Activated CD8-positive, alpha-beta memory T cell treated with anti-CD3 and anti-CD28 coated beads, Interleukin-2, amount 10 ng/mL, durations not matched to agents 7 days and 5 days (primary cell): ENCODE data around the gene MPDU1. TPM values are rescaled to one million over a fixed set of nuclear protein-coding genes. Genes with fewer than 3 reads are reported as not detected.

Source experiments
- ATAC-seq: fragments of 150-1000 bp; cut with Tn5 transposase; one replicate; pipeline ENCODE4 v1.10.0; 2021; ENCODE audit warnings: moderate library complexity
- CTCF ChIA-PET: fragments of 350-600 bp; sonication (Branson Sonifier 250); formaldehyde crosslinking; loops from one replicate; lab custom pipeline; 2021; ENCODE audit warnings: antibody characterized with exemption; lab: Charles Lee
- DNase-seq: peaks from one replicate; pipeline ENCODE4 v3.0.0-alpha.2; 2020
- H3K27ac Mint-ChIP-seq: one replicate; pipeline ENCODE4 v1.8.0; 2021; ENCODE audit warnings: mild to moderate bottlenecking, mixed read lengths
- H3K27me3 Mint-ChIP-seq: one replicate; pipeline ENCODE4 v1.8.0; 2021; ENCODE audit warnings: mixed read lengths
- H3K36me3 Mint-ChIP-seq: one replicate; pipeline ENCODE4 v1.8.0; 2021; ENCODE audit warnings: mild to moderate bottlenecking, mixed read lengths
- H3K4me1 Mint-ChIP-seq: one replicate; pipeline ENCODE4 v1.8.0; 2021; ENCODE audit warnings: mixed read lengths
- H3K4me3 Mint-ChIP-seq: one replicate; pipeline ENCODE4 v1.8.0; 2021; ENCODE audit warnings: mild to moderate bottlenecking, moderate library complexity, mixed read lengths
- H3K9me3 Mint-ChIP-seq: one replicate; pipeline ENCODE4 v1.8.0; 2022; ENCODE audit warnings: low read depth, mixed read lengths
- total RNA-seq, 2 experiments: library from RNA; stranded (reverse); gene quantifications; one replicate each; pipeline ENCODE4 v1.2.3, GENCODE V29; 2021

The MPDU1 gene
- total RNA-seq, result 10 to 100 TPM; 57.6 to 76.9 TPM

DNA sequence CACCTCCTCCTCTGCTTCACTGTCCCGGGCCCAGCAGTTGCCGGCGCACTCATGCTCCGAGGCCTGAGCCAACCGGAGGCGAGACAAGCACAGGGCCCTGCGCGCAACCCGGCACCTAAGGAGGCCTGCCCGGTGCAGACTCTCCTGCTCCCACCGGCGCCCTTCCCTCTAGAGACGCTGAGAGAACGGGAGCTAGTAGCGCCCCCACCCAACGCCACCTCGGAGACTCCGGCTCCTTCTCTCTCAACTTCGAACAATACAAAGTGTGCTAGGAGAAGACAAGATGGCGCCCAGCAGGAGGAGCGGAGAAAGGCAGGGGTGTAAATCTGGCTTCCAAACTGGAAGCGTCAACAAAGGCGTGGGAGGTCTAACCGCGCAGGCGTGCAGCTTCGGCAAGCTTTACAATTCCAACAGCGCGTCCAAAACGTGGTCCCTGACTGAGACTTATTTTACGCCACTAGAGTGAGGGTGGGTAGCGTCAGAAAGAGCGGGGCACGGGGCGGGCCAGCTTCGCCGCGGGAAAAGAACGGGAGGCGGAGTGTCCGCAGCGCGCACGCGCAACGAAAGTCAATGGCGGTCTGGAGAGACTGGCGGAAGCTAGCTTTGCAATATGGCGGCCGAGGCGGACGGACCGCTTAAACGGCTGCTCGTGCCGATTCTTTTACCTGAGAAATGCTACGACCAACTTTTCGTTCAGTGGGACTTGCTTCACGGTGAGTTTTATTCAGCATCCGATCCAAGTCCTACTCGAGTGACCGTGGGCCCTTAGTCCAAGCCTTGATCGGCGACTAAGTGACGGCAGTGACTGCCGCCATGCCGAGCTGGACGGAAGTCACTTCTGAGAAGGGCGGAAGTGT is at the start of gene MPDU1:
Gene MPDU1, plus strand, starts transcription at position 600 of the 857 bp plus-strand sequence. Its CDS starts 11 bp downstream, at position 611.
- H3K36me3 Mint-ChIP-seq, result peaks cover 33% of the 10 kb centered on the region
- DNase-seq, result peak; percentile 97
- peak; percentile 81 for ATAC-seq
- CTCF ChIA-PET, result interaction anchor here (0.8 to 9.7 kb wide), 12 partner anchors 8 to 147 kb away, joined by 3 to 81 read pairs (median 4); partner anchors contain the start of genes ATP1B2, FXR2, SENP3 and TP53
- no peaks in the 10 kb centered on the region for H3K27me3 Mint-ChIP-seq
- H3K9me3 Mint-ChIP-seq, result no peaks in the 10 kb centered on the region
- peak within 1 kb of the TSS; percentile 84 for H3K4me3 Mint-ChIP-seq
- peaks cover 62% of the 10 kb centered on the region for H3K4me1 Mint-ChIP-seq
- peak within 1 kb of the TSS; percentile 99 for H3K27ac Mint-ChIP-seq

DNA sequence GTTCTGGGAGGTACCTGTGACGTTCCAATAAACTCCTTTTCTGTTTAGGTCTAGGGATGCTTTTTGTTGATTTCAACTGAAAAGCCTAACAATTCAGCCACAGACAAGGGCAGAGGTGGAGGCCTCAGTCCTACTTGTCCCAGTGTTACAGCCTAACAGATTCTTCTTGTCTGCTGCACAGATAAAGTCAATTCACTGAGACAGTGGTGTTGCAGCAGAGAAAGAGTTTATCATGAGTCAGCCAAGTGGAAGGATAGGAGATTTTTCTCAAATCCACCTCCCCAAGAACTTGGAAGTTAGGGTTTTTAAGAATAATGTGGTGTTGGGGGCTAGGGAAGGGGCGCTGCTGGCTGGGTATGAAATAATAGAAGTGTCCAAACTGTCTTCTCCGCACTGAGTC is 45.6 kb upstream of the MPDU1 start:
- H3K4me3 Mint-ChIP-seq, result no peak overlapping the region
- ATAC-seq, result no peak
- peaks cover 7% of the 10 kb centered on the region for H3K36me3 Mint-ChIP-seq
- H3K27me3 Mint-ChIP-seq, result no peaks in the 10 kb centered on the region
- CTCF ChIA-PET, result interaction anchor here (1.0 kb wide), 1 partner anchor 51 kb away, joined by 3 read pairs; no protein-coding TSS in a partner anchor
- no peaks in the 10 kb centered on the region for H3K4me1 Mint-ChIP-seq
- peaks cover 7% of the 10 kb centered on the region for H3K9me3 Mint-ChIP-seq
- no peak for DNase-seq
- no peak overlapping the region for H3K27ac Mint-ChIP-seq

DNA sequence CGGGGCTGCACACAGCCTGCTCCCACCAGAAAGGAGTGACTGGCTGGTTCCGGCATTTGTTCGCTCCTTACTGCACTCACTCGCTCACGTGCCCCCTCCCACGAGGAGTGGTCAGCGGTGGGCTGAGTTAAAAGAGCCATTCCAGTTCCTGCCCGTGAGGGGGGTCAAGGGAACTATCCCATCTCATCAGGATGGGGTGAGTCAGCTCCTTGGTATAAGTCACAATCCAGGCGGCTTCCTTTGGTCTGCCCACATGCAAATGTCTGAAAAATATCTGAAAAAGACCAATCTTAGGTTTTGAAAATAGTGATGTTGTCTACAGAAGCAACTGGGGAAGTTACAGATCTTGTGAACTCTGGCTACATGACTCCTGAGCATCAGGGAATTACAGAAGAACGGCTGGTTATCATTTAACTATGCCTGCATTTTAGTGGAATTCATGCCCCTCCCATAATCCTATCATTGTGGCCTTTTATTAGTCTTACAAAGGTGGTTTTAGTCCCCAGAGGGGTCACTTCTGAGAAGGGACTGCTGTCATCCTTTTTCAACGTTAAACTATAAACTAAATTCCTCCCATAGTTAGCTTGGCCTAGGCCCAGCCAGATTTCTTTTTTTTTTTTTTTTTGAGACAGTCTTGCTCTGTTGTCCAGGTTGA is 44.6 kb upstream of the MPDU1 start:
- H3K4me1 Mint-ChIP-seq, result no peaks in the 10 kb centered on the region
- peaks cover 7% of the 10 kb centered on the region for H3K9me3 Mint-ChIP-seq
- no peak for DNase-seq
- peaks cover 7% of the 10 kb centered on the region for H3K36me3 Mint-ChIP-seq
- no peak for ATAC-seq
- no peak overlapping the region for H3K27ac Mint-ChIP-seq
- no peak overlapping the region for H3K4me3 Mint-ChIP-seq
- CTCF ChIA-PET, result interaction anchor here (1.1 to 1.8 kb wide), 3 partner anchors 13 to 26 kb away, joined by 3 to 6 read pairs (median 3); no protein-coding TSS in a partner anchor
- peaks cover 4% of the 10 kb centered on the region for H3K27me3 Mint-ChIP-seq

DNA sequence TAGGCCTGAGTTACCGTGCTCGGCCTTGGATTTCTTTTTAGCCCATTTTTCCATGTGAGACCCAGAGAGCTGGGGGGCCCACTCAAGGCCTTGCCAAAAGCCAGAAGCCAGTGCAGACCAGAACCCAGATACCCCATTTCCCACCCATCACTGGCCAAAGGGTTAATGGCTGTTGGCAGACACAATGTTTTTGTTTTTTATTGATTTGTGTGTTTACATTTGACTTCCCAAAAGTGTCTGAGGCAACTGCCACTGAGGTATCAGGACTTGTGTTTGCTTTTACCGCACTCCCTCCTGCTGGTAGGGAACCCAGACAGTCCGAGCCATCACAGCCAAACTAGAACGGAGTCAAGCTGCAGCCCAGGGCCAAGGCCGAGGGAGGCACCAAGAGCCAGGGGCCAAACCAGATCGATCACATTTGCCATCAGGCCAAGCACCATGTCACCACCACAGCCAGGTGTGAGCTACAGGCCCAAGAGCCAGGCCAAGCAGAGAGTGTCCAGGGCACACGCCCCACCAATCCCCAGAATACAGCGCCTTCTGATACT is 42.5 kb upstream of the MPDU1 start:
- no peak for DNase-seq
- Mint-ChIP-seq H3K27me3 (peaks cover 4% of the 10 kb centered on the region), H3K4me1 (no peaks in the 10 kb centered on the region), H3K36me3 (peaks cover 7% of the 10 kb centered on the region), H3K27ac (no peak overlapping the region), H3K4me3 (no peak overlapping the region), H3K9me3 (peaks cover 7% of the 10 kb centered on the region)
- no peak for ATAC-seq
- CTCF ChIA-PET, result interaction anchor here (0.6 to 1.8 kb wide), 5 partner anchors 17 to 49 kb away, joined by 3 to 6 read pairs (median 4); partner anchors contain the start of genes SENP3 and SOX15

DNA sequence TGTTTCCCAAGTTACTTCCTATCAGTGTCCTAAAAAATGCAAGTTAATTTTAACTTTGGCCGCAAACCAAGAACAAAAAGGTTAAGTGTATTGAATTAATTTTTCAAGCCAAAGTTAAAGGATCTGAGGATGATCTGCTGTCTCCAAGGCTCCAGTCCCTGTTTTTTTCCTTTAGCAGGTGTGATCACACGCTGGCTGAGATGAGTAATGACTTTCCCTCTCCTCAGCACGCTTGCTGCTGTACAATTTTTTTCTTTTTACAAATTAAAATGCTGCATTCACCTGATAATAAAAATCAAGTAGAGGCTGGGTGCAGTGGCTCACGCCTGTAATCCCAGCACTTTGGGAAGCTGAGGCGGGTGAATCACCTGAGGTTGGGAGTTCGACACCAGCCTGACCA is 38.7 kb upstream of the MPDU1 start:
- H3K9me3 Mint-ChIP-seq, result no peaks in the 10 kb centered on the region
- no peak overlapping the region for H3K27ac Mint-ChIP-seq
- DNase-seq, result no peak
- H3K4me1 Mint-ChIP-seq, result peaks cover 17% of the 10 kb centered on the region
- H3K27me3 Mint-ChIP-seq, result peaks cover 4% of the 10 kb centered on the region
- no peak for ATAC-seq
- CTCF ChIA-PET, result interaction anchor here (0.8 kb wide), 1 partner anchor 16 kb away, joined by 4 read pairs; the partner anchor contains the start of gene SENP3
- no peak overlapping the region for H3K4me3 Mint-ChIP-seq
- H3K36me3 Mint-ChIP-seq, result peaks cover 3% of the 10 kb centered on the region

DNA sequence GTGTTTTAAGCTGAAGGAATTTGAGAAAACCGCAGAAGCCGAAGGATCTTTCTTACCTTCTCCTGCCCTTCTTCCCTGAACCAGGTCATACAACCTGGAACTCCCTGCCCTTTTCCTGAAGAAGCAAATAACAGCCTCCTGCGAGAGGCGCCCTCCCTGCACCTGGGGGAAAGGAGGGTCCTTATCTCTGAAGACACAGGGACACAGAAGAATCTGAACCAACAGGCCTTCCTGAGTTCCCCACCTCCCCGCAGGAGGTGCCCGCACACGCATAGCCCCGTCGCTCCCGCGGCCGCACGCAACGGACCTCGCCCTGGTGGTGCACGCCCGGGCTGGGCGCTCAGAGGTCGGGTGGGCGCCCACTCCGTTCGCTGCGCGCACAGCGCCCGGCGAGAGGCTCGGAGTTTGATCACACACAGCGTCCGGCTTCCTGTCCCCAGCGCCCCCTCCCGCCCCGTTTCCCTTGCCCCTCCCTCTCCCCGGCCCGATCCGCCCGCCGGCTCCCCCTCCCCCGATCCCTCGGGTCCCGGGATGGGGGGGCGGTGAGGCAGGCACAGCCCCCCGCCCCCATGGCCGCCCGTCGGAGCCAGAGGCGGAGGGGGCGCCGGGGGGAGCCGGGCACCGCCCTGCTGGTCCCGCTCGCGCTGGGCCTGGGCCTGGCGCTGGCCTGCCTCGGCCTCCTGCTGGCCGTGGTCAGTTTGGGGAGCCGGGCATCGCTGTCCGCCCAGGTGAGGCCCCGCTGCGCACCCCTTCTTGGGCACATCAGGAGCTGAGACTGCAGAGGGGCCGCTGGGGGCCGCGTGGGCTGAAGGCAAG is 34.9 kb upstream of the MPDU1 start, which contains the start of gene TNFSF12:
Gene TNFSF12, plus strand, starts transcription at position 474 of the 816 bp plus-strand sequence. Its CDS starts 96 bp downstream, at position 570.
- H3K4me3 Mint-ChIP-seq, result peak within 1 kb of the TSS; percentile 84
- H3K4me1 Mint-ChIP-seq, result peaks cover 56% of the 10 kb centered on the region
- ATAC-seq (peak; percentile 80), DNase-seq (peak; percentile 78)
- CTCF ChIA-PET, result interaction anchor here (1.0 to 5.1 kb wide), 4 partner anchors 10 to 112 kb away, joined by 4 to 39 read pairs (median 4); partner anchors contain the start of genes SENP3, SOX15 and TNFSF13
- H3K27me3 Mint-ChIP-seq, result no peaks in the 10 kb centered on the region
- H3K36me3 Mint-ChIP-seq, result peaks cover 19% of the 10 kb centered on the region
- no peaks in the 10 kb centered on the region for H3K9me3 Mint-ChIP-seq
- peak within 1 kb of the TSS; percentile 86 for H3K27ac Mint-ChIP-seq

DNA sequence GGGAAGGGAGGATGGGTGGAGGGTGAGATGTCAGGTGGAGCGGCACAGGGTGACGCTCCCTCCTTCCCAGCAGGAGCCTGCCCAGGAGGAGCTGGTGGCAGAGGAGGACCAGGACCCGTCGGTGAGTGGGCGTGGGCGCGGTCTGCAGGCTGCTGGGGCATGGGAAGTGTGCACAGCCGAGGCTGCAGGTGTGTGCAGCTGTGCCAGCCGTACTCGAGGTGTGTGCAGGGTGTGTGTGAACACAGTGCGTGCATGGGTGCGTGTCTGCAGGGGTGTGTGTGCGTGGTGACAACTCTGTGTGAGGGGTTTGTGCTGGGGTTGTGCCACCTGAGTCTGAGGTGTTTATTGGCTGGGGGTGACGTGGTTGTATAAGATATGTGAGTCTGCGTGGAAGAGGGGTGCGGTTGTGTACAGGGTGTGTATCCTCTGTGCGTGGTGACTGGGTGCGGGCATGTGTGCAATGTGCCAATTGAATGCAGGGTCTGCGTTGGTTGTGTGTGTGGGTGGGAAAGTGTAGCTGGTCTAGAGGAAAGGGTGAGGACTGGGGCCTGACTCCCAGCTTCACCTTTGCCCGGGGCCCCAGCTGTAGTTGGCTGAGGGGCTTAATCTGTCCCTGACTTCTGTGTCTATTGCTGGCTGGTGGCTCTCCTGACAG is 34.1 kb upstream of the MPDU1 start:
- peaks cover 59% of the 10 kb centered on the region for H3K4me1 Mint-ChIP-seq
- no peaks in the 10 kb centered on the region for H3K9me3 Mint-ChIP-seq
- ATAC-seq (peak; percentile 50), DNase-seq (peak; percentile 59)
- no peaks in the 10 kb centered on the region for H3K27me3 Mint-ChIP-seq
- H3K27ac Mint-ChIP-seq, result peak overlapping the region; percentile 84
- H3K36me3 Mint-ChIP-seq, result peaks cover 22% of the 10 kb centered on the region
- CTCF ChIA-PET, result interaction anchor here (0.5 to 5.1 kb wide), 8 partner anchors 9 to 213 kb away, joined by 3 to 39 read pairs (median 4); partner anchors contain the start of genes ACAP1, SENP3, SOX15 and TNFSF13
- peak overlapping the region; percentile 84 for H3K4me3 Mint-ChIP-seq

DNA sequence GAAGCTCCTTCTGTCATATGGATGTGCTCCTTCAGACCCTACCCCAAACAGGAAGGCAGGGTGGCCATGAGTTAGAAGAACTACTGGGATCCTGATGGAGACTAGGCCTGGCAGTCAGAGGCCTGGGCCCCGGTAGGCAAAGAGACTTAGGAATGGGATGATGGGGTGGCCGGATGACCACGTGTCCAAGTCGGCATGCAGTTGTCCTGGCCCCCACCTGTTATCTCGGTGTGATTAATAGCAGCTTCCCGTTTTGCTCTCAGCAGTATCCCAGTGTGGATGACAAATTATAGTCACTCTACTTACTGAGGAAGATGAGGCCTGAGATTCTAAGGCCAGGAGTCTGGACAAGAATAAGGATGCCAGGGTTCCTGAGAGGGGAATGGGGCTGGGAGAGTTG is 33.3 kb upstream of the MPDU1 start:
- Mint-ChIP-seq H3K27me3 (no peaks in the 10 kb centered on the region), H3K4me1 (peaks cover 63% of the 10 kb centered on the region), H3K27ac (peak overlapping the region; percentile 84), H3K4me3 (peak overlapping the region; percentile 84), H3K36me3 (peaks cover 22% of the 10 kb centered on the region), H3K9me3 (no peaks in the 10 kb centered on the region)
- no peak for DNase-seq
- CTCF ChIA-PET, result interaction anchor here (0.5 to 5.1 kb wide), 7 partner anchors 8 to 214 kb away, joined by 3 to 39 read pairs (median 4); partner anchors contain the start of genes ACAP1, SENP3, SOX15 and TNFSF13
- ATAC-seq, result no peak

DNA sequence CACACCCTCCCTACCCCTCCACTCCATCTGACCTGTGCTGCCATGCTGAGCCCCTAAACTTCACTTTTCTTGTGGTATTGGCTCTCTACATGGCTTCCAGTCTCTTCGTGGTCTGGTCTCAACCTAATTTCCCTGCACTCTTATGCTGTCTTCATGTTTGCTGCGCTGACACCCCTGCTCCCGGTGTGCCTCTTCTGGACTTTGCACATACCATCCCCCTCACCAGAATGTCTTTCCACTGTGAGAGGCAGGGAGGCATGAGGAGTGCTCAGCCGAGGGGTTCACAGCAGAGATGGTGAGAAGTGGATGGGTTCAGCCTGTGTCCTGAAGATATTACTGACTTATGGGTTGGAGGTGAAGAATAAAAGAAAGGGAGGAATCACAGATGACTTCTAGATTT is 32.3 kb upstream of the MPDU1 start:
- CTCF ChIA-PET, result interaction anchor here (0.9 to 2.1 kb wide), 4 partner anchors 9 to 38 kb away, joined by 3 to 29 read pairs (median 4); partner anchors contain the start of genes MPDU1 and SENP3
- DNase-seq (no peak), ATAC-seq (no peak)
- H3K9me3 Mint-ChIP-seq, result no peaks in the 10 kb centered on the region
- H3K36me3 Mint-ChIP-seq, result peaks cover 28% of the 10 kb centered on the region
- peak overlapping the region; percentile 25 for H3K27ac Mint-ChIP-seq
- no peaks in the 10 kb centered on the region for H3K27me3 Mint-ChIP-seq
- H3K4me1 Mint-ChIP-seq, result peaks cover 68% of the 10 kb centered on the region
- H3K4me3 Mint-ChIP-seq, result peak overlapping the region; percentile 23

DNA sequence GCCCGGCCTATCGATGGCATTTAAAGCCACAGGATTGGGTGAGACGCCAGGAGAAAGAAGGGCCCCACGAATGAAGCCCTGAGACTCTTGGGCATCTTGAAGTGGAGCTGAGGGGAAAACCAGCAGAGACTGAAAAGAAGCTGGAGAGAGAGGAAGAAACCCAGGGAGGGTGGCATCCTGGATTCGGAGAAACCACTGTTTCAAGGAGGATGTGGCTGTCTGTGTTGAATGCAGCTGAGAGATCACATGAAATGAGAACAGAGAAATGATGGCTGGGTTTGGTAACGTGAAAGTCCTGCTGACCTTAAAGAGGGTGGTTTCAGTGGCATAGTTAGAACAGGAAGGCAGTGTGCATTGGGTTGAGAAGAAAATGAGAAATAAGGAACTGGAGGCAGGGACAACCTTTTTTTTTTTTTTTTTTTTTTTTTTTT is 31.0 kb upstream of the MPDU1 start:
- H3K9me3 Mint-ChIP-seq, result no peaks in the 10 kb centered on the region
- peak; percentile 58 for ATAC-seq
- H3K4me3 Mint-ChIP-seq, result peak overlapping the region; percentile 50
- peaks cover 66% of the 10 kb centered on the region for H3K4me1 Mint-ChIP-seq
- H3K36me3 Mint-ChIP-seq, result peaks cover 28% of the 10 kb centered on the region
- peak overlapping the region; percentile 91 for H3K27ac Mint-ChIP-seq
- H3K27me3 Mint-ChIP-seq, result no peaks in the 10 kb centered on the region
- CTCF ChIA-PET, result interaction anchor here (0.6 to 2.1 kb wide), 15 partner anchors 8 to 558 kb away, joined by 3 to 29 read pairs (median 4); partner anchors contain the start of genes MPDU1, SENP3 and TP53
- peak; percentile 81 for DNase-seq

DNA sequence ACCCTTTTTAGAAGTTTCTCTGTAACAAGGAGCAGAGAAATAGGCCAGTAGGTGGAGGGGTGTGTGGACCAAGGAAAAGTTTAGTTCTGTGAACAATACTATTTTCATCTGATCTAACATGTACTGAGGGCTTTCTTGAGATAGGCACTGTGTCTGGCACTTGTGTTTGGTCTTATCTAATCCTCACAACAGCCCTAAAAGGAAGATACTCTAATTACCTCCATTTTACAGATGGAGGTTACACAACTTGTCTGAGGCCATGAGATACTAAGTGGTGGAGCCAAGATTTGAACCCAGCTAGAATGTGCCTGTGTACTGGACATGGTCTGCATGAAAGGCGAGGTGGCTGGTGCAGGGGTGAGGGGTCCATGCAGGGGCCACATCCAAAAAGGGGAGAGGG is 30.3 kb upstream of the MPDU1 start:
- DNase-seq (no peak), ATAC-seq (no peak)
- Mint-ChIP-seq H3K36me3 (peaks cover 28% of the 10 kb centered on the region), H3K9me3 (no peaks in the 10 kb centered on the region), H3K4me1 (peaks cover 65% of the 10 kb centered on the region), H3K27me3 (no peaks in the 10 kb centered on the region), H3K27ac (peak overlapping the region; percentile 91), H3K4me3 (peak overlapping the region; percentile 50)
- CTCF ChIA-PET, result interaction anchor here (0.6 to 2.1 kb wide), 9 partner anchors 7 to 557 kb away, joined by 3 to 29 read pairs (median 4); partner anchors contain the start of genes SENP3, TP53 and WRAP53
